ENCODE data around the gene APBB3.

The APBB3 gene

DNA sequence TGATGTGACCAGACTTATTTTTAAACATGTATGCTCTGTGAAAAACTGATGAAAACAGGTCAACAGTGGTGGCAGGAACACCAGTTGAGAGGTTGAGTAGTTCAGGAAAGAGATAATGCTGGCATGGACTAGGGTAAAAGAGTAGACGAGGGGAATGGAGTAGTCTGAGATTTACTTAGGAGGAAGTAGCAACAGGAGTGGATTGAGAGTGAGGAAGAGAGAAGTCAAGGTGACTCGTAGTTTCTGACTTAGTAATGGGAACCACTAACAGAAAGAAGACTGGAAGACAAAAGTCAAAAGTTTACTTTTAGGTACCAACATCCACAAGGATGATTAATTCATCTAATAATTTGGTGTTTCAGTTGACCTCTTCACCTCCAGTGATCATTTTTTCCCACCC, 10.7 kb downstream of the APBB3 start:
- Histone ChIP-seq H3K9me3 (ENCODE audit: control insufficient read depth, insufficient read depth, low read length) (no peaks in the 10 kb centered on the region), H3K27ac (ENCODE audit: low read depth, low read length) (no peak overlapping the region), H3K27me3 (ENCODE audit: control insufficient read depth, insufficient read depth, low read length) (no peaks in the 10 kb centered on the region), H3K4me1 (ENCODE audit: control insufficient read depth, insufficient read depth, low read length) (peaks cover 17% of the 10 kb centered on the region), H3K9ac (ENCODE audit: low read depth, low read length) (no peak overlapping the region), H3K36me3 (ENCODE audit: control insufficient read depth, insufficient read depth, low read length) (peaks cover 55% of the 10 kb centered on the region), H3K4me3 (ENCODE audit: low read depth, low read length) (no peak overlapping the region)

- H3K27me3 ChIP-seq (ENCODE audit: control insufficient read depth, insufficient read depth, low read length): no peaks in the 10 kb centered on the region
- H3K4me3 ChIP-seq (ENCODE audit: low read depth, low read length): no peak overlapping the region
- H3K4me1 ChIP-seq (ENCODE audit: control insufficient read depth, insufficient read depth, low read length): peaks cover 21% of the 10 kb centered on the region
- H3K9me3 ChIP-seq (ENCODE audit: control insufficient read depth, insufficient read depth, low read length): no peaks in the 10 kb centered on the region
- H3K9ac ChIP-seq (ENCODE audit: low read depth, low read length): no peak overlapping the region
- H3K27ac ChIP-seq (ENCODE audit: low read depth, low read length): no peak overlapping the region
- H3K36me3 ChIP-seq (ENCODE audit: control insufficient read depth, insufficient read depth, low read length): peaks cover 57% of the 10 kb centered on the region
Observed at GRCh38 chr5:140551872-140552271, 12.5 kb downstream of the APBB3 start.

- no peak overlapping the region for H3K4me3 ChIP-seq (ENCODE audit: low read depth, low read length)
- H3K9me3 ChIP-seq (ENCODE audit: control insufficient read depth, insufficient read depth, low read length): no peaks in the 10 kb centered on the region
- H3K4me1 ChIP-seq (ENCODE audit: control insufficient read depth, insufficient read depth, low read length): peaks cover 19% of the 10 kb centered on the region
- H3K27me3 ChIP-seq (ENCODE audit: control insufficient read depth, insufficient read depth, low read length): no peaks in the 10 kb centered on the region
- no peak overlapping the region for H3K27ac ChIP-seq (ENCODE audit: low read depth, low read length)
- peaks cover 54% of the 10 kb centered on the region for H3K36me3 ChIP-seq (ENCODE audit: control insufficient read depth, insufficient read depth, low read length)
- no peak overlapping the region for H3K9ac ChIP-seq (ENCODE audit: low read depth, low read length)
Observed at GRCh38 chr5:140550147-140551079, 14.0 kb downstream of the APBB3 start.

DNA sequence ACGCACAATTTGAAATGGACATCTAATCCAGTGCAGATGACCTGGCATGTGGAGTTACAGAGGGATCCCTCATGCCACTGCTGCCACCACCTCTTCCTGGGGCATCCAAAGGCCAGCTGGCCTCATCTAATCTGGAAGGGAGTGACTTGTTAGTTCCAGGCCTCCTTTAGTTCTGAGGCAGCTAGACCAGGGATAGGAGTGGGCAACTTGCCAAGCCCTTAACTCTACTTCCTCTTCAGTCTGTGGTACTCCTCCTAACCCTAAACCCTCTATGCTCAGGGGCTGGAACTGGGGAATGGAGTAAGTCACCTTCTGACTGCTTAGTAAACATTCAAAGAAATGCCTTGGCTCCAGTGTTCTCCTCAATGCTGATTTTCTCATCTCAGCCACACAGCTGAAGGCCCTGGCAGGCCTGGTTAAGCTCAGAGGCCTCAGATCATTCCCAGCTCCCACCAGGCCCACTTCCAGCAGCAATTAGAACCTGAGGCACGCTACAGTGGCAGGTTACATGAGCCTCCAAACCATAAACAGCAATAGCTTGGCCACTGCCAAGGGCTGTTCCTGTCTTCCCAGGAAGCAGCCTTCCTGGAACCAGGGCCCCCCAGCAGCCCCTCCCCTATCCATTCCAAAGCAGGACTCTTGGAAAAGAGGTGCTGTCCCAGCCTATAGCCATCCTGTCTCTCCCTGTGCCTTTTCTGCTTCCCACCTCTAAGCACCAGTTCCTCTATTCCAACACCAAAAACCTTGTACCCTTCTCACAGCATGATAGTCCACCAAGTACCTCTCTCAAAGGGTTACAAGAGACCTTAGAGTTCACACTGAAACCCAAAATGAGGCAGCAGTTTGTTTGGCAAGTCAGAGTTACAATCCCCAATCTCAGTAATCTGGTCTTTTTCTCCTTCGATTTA, 14.9 kb downstream of the APBB3 start:
- Histone ChIP-seq H3K27ac (ENCODE audit: low read depth, low read length) (no peak overlapping the region), H3K27me3 (ENCODE audit: control insufficient read depth, insufficient read depth, low read length) (no peaks in the 10 kb centered on the region), H3K4me3 (ENCODE audit: low read depth, low read length) (no peak overlapping the region), H3K4me1 (ENCODE audit: control insufficient read depth, insufficient read depth, low read length) (peaks cover 19% of the 10 kb centered on the region), H3K36me3 (ENCODE audit: control insufficient read depth, insufficient read depth, low read length) (peaks cover 58% of the 10 kb centered on the region), H3K9ac (ENCODE audit: low read depth, low read length) (no peak overlapping the region), H3K9me3 (ENCODE audit: control insufficient read depth, insufficient read depth, low read length) (no peaks in the 10 kb centered on the region)

DNA sequence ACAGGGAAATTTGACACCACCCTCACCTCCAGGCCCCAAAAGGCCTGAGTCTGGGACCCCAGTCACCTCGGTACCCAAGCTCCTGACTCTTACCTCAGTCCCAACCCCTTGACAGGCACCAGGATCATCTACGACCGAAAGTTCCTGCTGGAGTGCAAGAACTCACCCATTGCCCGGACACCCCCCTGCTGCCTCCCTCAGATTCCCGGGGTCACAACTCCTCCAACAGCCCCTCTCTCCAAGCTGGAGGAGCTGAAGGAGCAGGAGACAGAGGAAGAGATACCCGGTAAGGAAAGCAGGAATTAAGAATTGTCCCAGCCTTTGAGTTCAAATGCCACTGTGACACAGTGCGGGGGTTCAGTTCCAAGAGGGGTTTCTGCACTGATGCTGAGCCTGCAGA, 15.6 kb downstream of the APBB3 start:
- peak overlapping the region; percentile 93 for H3K27ac ChIP-seq (ENCODE audit: low read depth, low read length)
- peaks cover 60% of the 10 kb centered on the region for H3K36me3 ChIP-seq (ENCODE audit: control insufficient read depth, insufficient read depth, low read length)
- peaks cover 19% of the 10 kb centered on the region for H3K4me1 ChIP-seq (ENCODE audit: control insufficient read depth, insufficient read depth, low read length)
- no peak overlapping the region for H3K9ac ChIP-seq (ENCODE audit: low read depth, low read length)
- H3K9me3 ChIP-seq (ENCODE audit: control insufficient read depth, insufficient read depth, low read length): no peaks in the 10 kb centered on the region
- H3K4me3 ChIP-seq (ENCODE audit: low read depth, low read length): peak overlapping the region; percentile 66; the same call in 1 of the 2 replicates
- no peaks in the 10 kb centered on the region for H3K27me3 ChIP-seq (ENCODE audit: control insufficient read depth, insufficient read depth, low read length)

DNA sequence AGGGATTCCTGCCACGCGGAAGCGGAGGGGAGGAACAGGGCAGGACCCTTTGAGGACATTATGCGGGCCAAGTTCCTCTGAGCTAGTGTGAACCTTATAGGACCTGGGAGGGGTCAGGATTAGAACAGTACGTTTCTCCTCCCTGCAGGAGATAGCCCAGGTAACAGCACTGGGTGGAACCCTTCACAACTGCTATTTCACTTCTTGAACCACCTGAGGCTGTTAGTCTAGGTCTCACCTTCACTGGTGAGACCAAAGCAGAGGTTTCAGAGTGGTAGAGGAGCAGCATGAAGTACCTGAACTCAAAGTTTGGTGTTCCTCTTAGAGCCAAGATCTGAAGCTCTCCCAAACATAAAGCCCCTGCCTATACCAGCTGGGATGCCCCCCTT, 16.1 kb downstream of the APBB3 start:
- Histone ChIP-seq H3K4me1 (ENCODE audit: control insufficient read depth, insufficient read depth, low read length) (peaks cover 19% of the 10 kb centered on the region), H3K27me3 (ENCODE audit: control insufficient read depth, insufficient read depth, low read length) (no peaks in the 10 kb centered on the region), H3K9ac (ENCODE audit: low read depth, low read length) (peak overlapping the region; percentile 78), H3K4me3 (ENCODE audit: low read depth, low read length) (peak overlapping the region; percentile 66), H3K9me3 (ENCODE audit: control insufficient read depth, insufficient read depth, low read length) (no peaks in the 10 kb centered on the region), H3K27ac (ENCODE audit: low read depth, low read length) (peak overlapping the region; percentile 93), H3K36me3 (ENCODE audit: control insufficient read depth, insufficient read depth, low read length) (peaks cover 58% of the 10 kb centered on the region)

DNA sequence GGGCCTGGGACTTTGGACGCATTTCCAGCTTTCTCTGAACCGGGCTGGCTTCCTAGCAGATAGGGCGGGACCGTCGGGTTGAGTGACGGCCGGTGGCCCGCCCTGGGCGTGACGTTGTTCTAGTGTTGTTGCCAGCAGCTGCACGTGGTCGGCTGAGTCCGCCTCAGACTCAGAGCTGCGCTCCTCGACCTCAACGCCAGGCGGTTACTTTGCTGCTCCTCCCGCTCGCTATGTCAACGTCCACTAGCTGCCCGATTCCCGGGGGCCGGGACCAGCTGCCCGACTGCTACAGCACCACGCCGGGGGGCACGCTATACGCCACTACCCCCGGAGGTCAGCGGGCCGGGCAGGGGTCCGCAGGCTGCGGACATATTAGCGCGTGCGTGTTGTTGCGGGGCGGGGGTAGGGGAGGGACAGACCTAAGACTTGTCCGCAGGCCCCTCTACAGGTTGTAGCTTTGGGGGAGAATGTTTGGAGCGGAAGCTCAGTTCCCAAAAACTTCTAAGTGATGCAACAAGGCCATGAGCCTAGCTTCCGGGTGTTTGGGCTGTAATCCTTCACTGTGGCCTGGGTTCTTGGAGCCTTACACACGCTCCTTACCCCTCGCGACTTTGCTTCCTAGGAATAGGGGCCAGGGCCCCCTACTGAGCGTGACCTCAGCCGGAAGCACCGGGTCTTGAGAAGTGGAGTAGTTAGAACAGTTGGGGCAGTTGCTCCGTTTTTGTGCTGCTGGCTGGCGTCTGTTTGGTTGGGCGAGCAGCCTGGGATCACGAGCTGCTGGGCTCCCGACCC, 16.7 kb downstream of the APBB3 start, which contains the start of gene EIF4EBP3:
Gene EIF4EBP3 (plus strand): TSS at position 155 of the 792 bp plus-strand sequence. CDS start 76 bp downstream, at position 231.
- peaks cover 19% of the 10 kb centered on the region for H3K4me1 ChIP-seq (ENCODE audit: control insufficient read depth, insufficient read depth, low read length)
- no peaks in the 10 kb centered on the region for H3K27me3 ChIP-seq (ENCODE audit: control insufficient read depth, insufficient read depth, low read length)
- H3K9me3 ChIP-seq (ENCODE audit: control insufficient read depth, insufficient read depth, low read length): no peaks in the 10 kb centered on the region
- peak within 1 kb of the TSS; percentile 78 for H3K9ac ChIP-seq (ENCODE audit: low read depth, low read length)
- peak within 1 kb of the TSS; percentile 66 for H3K4me3 ChIP-seq (ENCODE audit: low read depth, low read length)
- peaks cover 56% of the 10 kb centered on the region for H3K36me3 ChIP-seq (ENCODE audit: control insufficient read depth, insufficient read depth, low read length)
- H3K27ac ChIP-seq (ENCODE audit: low read depth, low read length): peak within 1 kb of the TSS; percentile 93

GRCh38 chr5:140546851-140547507, 17.4 kb downstream of the APBB3 start:
- peak overlapping the region; percentile 40; the same call in 1 of the 2 replicates for H3K9ac ChIP-seq (ENCODE audit: low read depth, low read length)
- H3K36me3 ChIP-seq (ENCODE audit: control insufficient read depth, insufficient read depth, low read length): peaks cover 57% of the 10 kb centered on the region
- H3K27me3 ChIP-seq (ENCODE audit: control insufficient read depth, insufficient read depth, low read length): no peaks in the 10 kb centered on the region
- no peaks in the 10 kb centered on the region for H3K9me3 ChIP-seq (ENCODE audit: control insufficient read depth, insufficient read depth, low read length)
- H3K4me3 ChIP-seq (ENCODE audit: low read depth, low read length): peak overlapping the region; percentile 43; the same call in 1 of the 2 replicates
- H3K27ac ChIP-seq (ENCODE audit: low read depth, low read length): peak overlapping the region; percentile 93
- peaks cover 19% of the 10 kb centered on the region for H3K4me1 ChIP-seq (ENCODE audit: control insufficient read depth, insufficient read depth, low read length)

- Histone ChIP-seq H3K4me3 (ENCODE audit: low read depth, low read length) (no peak overlapping the region), H3K27ac (ENCODE audit: low read depth, low read length) (no peak overlapping the region), H3K36me3 (ENCODE audit: control insufficient read depth, insufficient read depth, low read length) (peaks cover 57% of the 10 kb centered on the region), H3K9me3 (ENCODE audit: control insufficient read depth, insufficient read depth, low read length) (no peaks in the 10 kb centered on the region), H3K4me1 (ENCODE audit: control insufficient read depth, insufficient read depth, low read length) (peaks cover 19% of the 10 kb centered on the region), H3K27me3 (ENCODE audit: control insufficient read depth, insufficient read depth, low read length) (no peaks in the 10 kb centered on the region), H3K9ac (ENCODE audit: low read depth, low read length) (no peak overlapping the region)
Observed at GRCh38 chr5:140545606-140546005, 18.8 kb downstream of the APBB3 start.

GRCh38 chr5:140544986-140545385, 19.4 kb downstream of the APBB3 start:
- H3K27ac ChIP-seq (ENCODE audit: low read depth, low read length): no peak overlapping the region
- H3K9ac ChIP-seq (ENCODE audit: low read depth, low read length): no peak overlapping the region
- H3K9me3 ChIP-seq (ENCODE audit: control insufficient read depth, insufficient read depth, low read length): no peaks in the 10 kb centered on the region
- no peaks in the 10 kb centered on the region for H3K27me3 ChIP-seq (ENCODE audit: control insufficient read depth, insufficient read depth, low read length)
- peaks cover 57% of the 10 kb centered on the region for H3K36me3 ChIP-seq (ENCODE audit: control insufficient read depth, insufficient read depth, low read length)
- no peak overlapping the region for H3K4me3 ChIP-seq (ENCODE audit: low read depth, low read length)
- H3K4me1 ChIP-seq (ENCODE audit: control insufficient read depth, insufficient read depth, low read length): peaks cover 19% of the 10 kb centered on the region

Measured in HUES48 (cell line).